Prostate gland (tissue), 2 donors: ENCODE results near the gene CIC.

Source experiments
- CTCF ChIP-seq, 4 experiments: fragments of 200-600 bp in 2 of 4; fragments of 450-650 bp in 2 of 4; sonication (generic) in 2 of 4; IDR thresholded peaks; 1 replicate in 3 of 4; 2 replicates in 1 of 4; pipeline ENCODE4 v1.5.1; 2016 to 2019; ENCODE audit warnings: antibody characterized with exemption in 4 of 4, mild to moderate bottlenecking in 2 of 4, moderate library complexity in 2 of 4
- POLR2A ChIP-seq: fragments of 450-650 bp; IDR thresholded peaks from one replicate; pipeline ENCODE4 v1.6.1; 2016; ENCODE audit warnings: antibody characterized with exemption, mild to moderate bottlenecking

GRCh38 chr19:42290523-42291434 is 21.7 kb downstream of the CIC start:
- TF ChIP-seq POLR2A (no peak), CTCF (IDR thresholded peaks at IDR 0.05) (peak in 2 of 4 experiments; percentile 29 to 44)
